Caco-2 (cell line): Measurements from ENCODE around the gene KCNMB1. TPM values are rescaled to one million over a fixed set of nuclear protein-coding genes. Genes with fewer than 3 reads are reported as not detected.

Experiments used
- BruUV-seq: library from RNA; stranded (reverse); fragments of 400-500 nt; replicated peaks from 2 replicates; lab custom pipeline; 2021; lab: Mats Ljungman, UMichigan
- CTCF ChIA-PET: fragments of 300-600 bp; sonication (Branson Sonifier 250); formaldehyde crosslinking; loops from one replicate; lab custom pipeline; 2022; ENCODE audit warnings: antibody characterized with exemption; lab: Charles Lee
- POLR2A ChIA-PET: fragments of 300-600 bp; sonication (Branson Sonifier 250); formaldehyde crosslinking; loops from one replicate; lab custom pipeline; 2022; ENCODE audit warnings: antibody characterized with exemption; lab: Charles Lee
- DNase-seq, 2 experiments: peaks; one replicate each; pipeline versions ENCODE4 v3.0.0 to v3.0.0-alpha.2; 2020 to 2022
- H3K27me3 ChIP-seq: replicated peaks from 2 replicates; pipeline ENCODE4 v1.6.0; 2011; ENCODE audit warnings: low read length; ENCODE audit not compliant: control insufficient read depth, insufficient read depth
- H3K36me3 ChIP-seq: 2 replicates; pipeline ENCODE4 v1.5.1; 2011; ENCODE audit warnings: low read length; ENCODE audit not compliant: control insufficient read depth, insufficient read depth
- H3K4me1 ChIP-seq: fragments of 250-450 bp; sonication (Bioruptor Pico); 2 replicates; pipeline ENCODE4 v1.5.1; 2020; ENCODE audit warnings: mild to moderate bottlenecking
- H3K4me3 ChIP-seq: 2 replicates; pipeline ENCODE4 v1.5.1; 2011; ENCODE audit warnings: low read depth, mild to moderate bottlenecking, control low read depth, low read length
- H3K9me3 ChIP-seq: fragments of 250-450 bp; sonication (Bioruptor Pico); 2 replicates; pipeline ENCODE4 v1.5.1; 2020; ENCODE audit warnings: mild to moderate bottlenecking, moderate library complexity
- H3K27ac Mint-ChIP-seq: one replicate; pipeline ENCODE4 v1.8.0; 2022; ENCODE audit warnings: mixed read lengths; ENCODE audit not compliant: unreplicated experiment
- H3K27me3 Mint-ChIP-seq: one replicate; pipeline ENCODE4 v1.8.0; 2022; ENCODE audit warnings: mixed read lengths; ENCODE audit not compliant: insufficient read depth, unreplicated experiment
- H3K36me3 Mint-ChIP-seq: one replicate; pipeline ENCODE4 v1.8.0; 2022; ENCODE audit warnings: mild to moderate bottlenecking, mixed read lengths; ENCODE audit not compliant: insufficient read depth, unreplicated experiment
- H3K4me1 Mint-ChIP-seq: one replicate; pipeline ENCODE4 v1.8.0; 2022; ENCODE audit warnings: low read depth, mixed read lengths; ENCODE audit not compliant: unreplicated experiment
- H3K4me3 Mint-ChIP-seq: one replicate; pipeline ENCODE4 v1.8.0; 2022; ENCODE audit warnings: mild to moderate bottlenecking, moderate library complexity, mixed read lengths; ENCODE audit not compliant: unreplicated experiment
- H3K9me3 Mint-ChIP-seq: one replicate; pipeline ENCODE4 v1.8.0; 2022; ENCODE audit warnings: mixed read lengths; ENCODE audit not compliant: unreplicated experiment
- CTCF ChIP-seq, 2 experiments: fragments of 200-600 bp in 1 of 2; IDR thresholded peaks; 1 replicate in 1 of 2; 2 replicates in 1 of 2; pipeline versions ENCODE4 v1.5.1 to v1.8.0; 2011 to 2022; ENCODE audit warnings: antibody characterized with exemption in 1 of 2, control low read depth in 1 of 2, inconsistent platforms in 1 of 2, low read depth in 1 of 2, low read length in 1 of 2, mild to moderate bottlenecking in 1 of 2, moderate library complexity in 1 of 2; ENCODE audit not compliant: insufficient read depth in 1 of 2, severe bottlenecking in 1 of 2, unreplicated experiment in 1 of 2
- intact Hi-C: fragments of 100-400 bp; cut with micrococcal nuclease; formaldehyde crosslinking; loops from one replicate; pipeline ENCODE4 v1.10.0; 2022; ENCODE audit not compliant: unreplicated experiment
- total RNA-seq: library from RNA; stranded (reverse); gene quantifications from 2 replicates; pipeline ENCODE4 v1.2.3, GENCODE V29; 2022

Gene KCNMB1
- total RNA-seq, 1 experiment from 2014 or later: not detected

DNA sequence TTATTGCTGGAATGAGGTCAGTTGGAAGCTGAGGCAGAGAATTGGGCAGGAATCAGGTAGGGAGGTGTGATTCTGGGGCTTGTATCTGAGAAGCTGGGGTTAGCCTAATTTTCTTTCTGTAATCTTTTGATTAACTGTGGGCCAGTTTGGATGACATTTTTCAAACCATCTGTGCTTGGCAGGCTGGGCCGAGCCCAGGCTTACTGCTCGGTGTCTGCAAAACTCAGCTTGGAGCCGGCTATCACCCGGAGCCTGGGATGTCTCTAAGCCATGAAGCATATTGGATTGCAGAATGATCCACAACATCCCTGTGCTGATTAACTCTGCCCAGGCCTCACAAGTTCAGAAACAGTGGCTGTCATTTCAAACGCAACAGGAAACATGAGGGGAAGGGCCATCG lies 26.5 kb downstream of the KCNMB1 start:
- Mint-ChIP-seq H3K27ac (no peak overlapping the region), H3K9me3 (no peaks in the 10 kb centered on the region), H3K4me3 (no peak overlapping the region), H3K36me3 (no peaks in the 10 kb centered on the region), H3K27me3 (peaks cover 17% of the 10 kb centered on the region), H3K4me1 (no peaks in the 10 kb centered on the region)
- H3K27me3 ChIP-seq: no peaks in the 10 kb centered on the region; the same call in 1 of the 2 replicates
- H3K4me3 ChIP-seq: no peak overlapping the region
- no peak for TF ChIP-seq CTCF (IDR thresholded peaks at IDR 0.05; ENCODE audit: insufficient read depth in 1 of 2, low read depth in 1 of 2, low read length in 1 of 2, severe bottlenecking in 1 of 2, unreplicated experiment in 1 of 2)
- CTCF ChIA-PET: no interaction called here
- no TSS peak for BruUV-seq
- no peaks in the 10 kb centered on the region for H3K9me3 ChIP-seq
- H3K4me1 ChIP-seq: no peaks in the 10 kb centered on the region
- no peaks in the 10 kb centered on the region for H3K36me3 ChIP-seq
- DNase-seq: no peak
- intact Hi-C loops: no loop called here
- POLR2A ChIA-PET: no interaction called here

DNA sequence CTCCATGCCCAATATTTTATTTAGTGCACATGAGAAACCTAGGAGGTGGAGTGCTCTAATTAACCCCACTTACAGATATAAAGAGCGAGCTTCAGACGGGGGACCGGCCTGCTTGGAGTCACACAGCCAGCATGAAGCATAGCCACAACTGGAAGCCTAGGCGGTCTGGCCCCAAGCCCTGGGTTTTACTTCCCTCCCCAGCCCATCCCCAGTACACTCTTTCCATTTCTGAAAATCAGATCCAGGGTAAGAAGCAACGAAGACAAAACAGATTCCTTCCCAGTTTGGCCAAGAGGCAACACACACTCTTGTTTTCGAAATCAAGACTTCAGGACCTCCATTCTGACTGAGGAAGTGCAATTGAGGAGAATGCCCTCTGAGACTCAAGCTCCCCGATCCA lies 27.1 kb downstream of the KCNMB1 start:
- no peaks in the 10 kb centered on the region for H3K9me3 Mint-ChIP-seq
- no peaks in the 10 kb centered on the region for H3K27me3 ChIP-seq
- no peak overlapping the region for H3K4me3 ChIP-seq
- ChIA-PET POLR2A (no interaction called here), CTCF (no interaction called here)
- BruUV-seq: no TSS peak
- H3K36me3 Mint-ChIP-seq: no peaks in the 10 kb centered on the region
- H3K4me1 Mint-ChIP-seq: no peaks in the 10 kb centered on the region
- H3K27ac Mint-ChIP-seq: no peak overlapping the region
- no peaks in the 10 kb centered on the region for H3K4me1 ChIP-seq
- no peak for DNase-seq
- intact Hi-C loops: no loop called here
- H3K4me3 Mint-ChIP-seq: no peak overlapping the region
- no peaks in the 10 kb centered on the region for H3K36me3 ChIP-seq
- H3K9me3 ChIP-seq: no peaks in the 10 kb centered on the region
- TF ChIP-seq CTCF (IDR thresholded peaks at IDR 0.05; ENCODE audit: insufficient read depth in 1 of 2, low read depth in 1 of 2, low read length in 1 of 2, severe bottlenecking in 1 of 2, unreplicated experiment in 1 of 2): no peak
- H3K27me3 Mint-ChIP-seq: peaks cover 12% of the 10 kb centered on the region

DNA sequence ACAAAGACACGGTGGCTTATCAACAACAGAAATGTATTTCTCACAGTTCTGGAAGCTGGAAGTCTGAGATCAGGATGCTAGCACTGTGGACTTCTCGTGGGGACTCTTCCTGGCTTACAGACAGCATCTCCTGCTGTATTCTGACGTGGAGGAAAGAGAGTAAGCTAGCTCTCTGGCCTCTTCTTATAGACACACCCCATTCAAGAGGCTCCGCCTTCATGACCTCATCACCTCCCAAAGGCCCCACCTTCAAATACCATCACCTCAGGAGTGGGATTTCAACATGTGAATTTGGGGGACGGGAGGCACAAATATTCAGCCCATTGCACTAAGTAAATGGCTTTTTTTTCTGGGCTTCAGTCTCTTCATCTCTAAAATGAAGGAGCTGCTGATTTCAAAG lies 27.6 kb downstream of the KCNMB1 start:
- DNase-seq: no peak
- BruUV-seq: no TSS peak
- no peaks in the 10 kb centered on the region for H3K9me3 Mint-ChIP-seq
- intact Hi-C loops: no loop called here
- Histone ChIP-seq H3K27me3 (no peaks in the 10 kb centered on the region), H3K36me3 (no peaks in the 10 kb centered on the region), H3K4me1 (no peaks in the 10 kb centered on the region), H3K9me3 (no peaks in the 10 kb centered on the region), H3K4me3 (no peak overlapping the region)
- no peak for TF ChIP-seq CTCF (IDR thresholded peaks at IDR 0.05; ENCODE audit: insufficient read depth in 1 of 2, low read depth in 1 of 2, low read length in 1 of 2, severe bottlenecking in 1 of 2, unreplicated experiment in 1 of 2)
- ChIA-PET CTCF (no interaction called here), POLR2A (no interaction called here)
- H3K36me3 Mint-ChIP-seq: no peaks in the 10 kb centered on the region
- no peak overlapping the region for H3K4me3 Mint-ChIP-seq
- H3K27ac Mint-ChIP-seq: no peak overlapping the region
- peaks cover 11% of the 10 kb centered on the region for H3K27me3 Mint-ChIP-seq
- H3K4me1 Mint-ChIP-seq: no peaks in the 10 kb centered on the region
